IMR-90 (cell line): ENCODE data around the gene ISM1. TPM values are rescaled to one million over a fixed set of nuclear protein-coding genes. Genes with fewer than 3 reads are reported as not detected.

Experiments
- ATAC-seq: fragments of 200-7000 bp; cut with Tn5 transposase; 2 replicates; pipeline ENCODE4 v1.9.1; 2020; ENCODE audit warnings: low read depth, mild to moderate bottlenecking, moderate library complexity
- BruUV-seq: library from RNA; stranded (reverse); fragments of 400-500 nt; replicated peaks from 2 replicates; lab custom pipeline; 2021; lab: Mats Ljungman, UMichigan
- CTCF ChIA-PET: fragments of 300-600 bp; formaldehyde crosslinking; extraction: SDS; loops from one replicate; lab custom pipeline; 2021; ENCODE audit warnings: antibody characterized with exemption; lab: Yijun Ruan, JAX
- POLR2A ChIA-PET: fragments of 300-600 bp; sonication (Branson Sonifier 250); formaldehyde crosslinking; loops from one replicate; lab custom pipeline; 2022; ENCODE audit warnings: antibody characterized with exemption; ENCODE audit not compliant: unreplicated experiment; lab: Charles Lee
- DNase-seq: peaks from one replicate; pipeline ENCODE4 v3.0.0; 2013
- H2AFZ ChIP-seq: replicated peaks from 2 replicates; pipeline ENCODE3; 2013; ENCODE audit warnings: low read length, mild to moderate bottlenecking; ENCODE audit not compliant: poor library complexity
- H2AK5ac ChIP-seq: 2 replicates; pipeline ENCODE4 v1.6.1; 2013; ENCODE audit warnings: low read depth, low read length, inconsistent platforms
- H2AK9ac ChIP-seq: replicated peaks from 2 replicates; pipeline ENCODE3; 2013; ENCODE audit warnings: mild to moderate bottlenecking, low read depth, low read length, moderate library complexity; ENCODE audit not compliant: poor library complexity
- H2BK120ac ChIP-seq: 2 replicates; pipeline ENCODE4 v1.6.1; 2013; ENCODE audit warnings: low read depth, low read length, inconsistent platforms
- H2BK15ac ChIP-seq: 3 replicates; pipeline ENCODE4 v1.6.1; 2013; ENCODE audit warnings: low read depth, low read length, inconsistent platforms
- H2BK20ac ChIP-seq: 2 replicates; pipeline ENCODE4 v1.6.1; 2013; ENCODE audit warnings: low read depth, mild to moderate bottlenecking, inconsistent platforms, low read length, moderate library complexity
- H2BK5ac ChIP-seq: 2 replicates; pipeline ENCODE4 v1.6.1; 2013; ENCODE audit warnings: mild to moderate bottlenecking, low read depth, low read length, inconsistent platforms; ENCODE audit not compliant: poor library complexity, severe bottlenecking
- H3K14ac ChIP-seq: replicated peaks from 2 replicates; pipeline ENCODE4 v1.6.1; 2013; ENCODE audit warnings: low read depth, low read length, inconsistent platforms
- H3K18ac ChIP-seq: 2 replicates; pipeline ENCODE4 v1.6.1; 2013; ENCODE audit warnings: low read depth, low read length, control low read depth
- H3K23ac ChIP-seq: 2 replicates; pipeline ENCODE4 v1.6.1; 2013; ENCODE audit warnings: low read depth, low read length, inconsistent platforms
- H3K27ac ChIP-seq: 2 replicates; pipeline ENCODE4 v1.5.1; 2013; ENCODE audit warnings: mild to moderate bottlenecking, control low read depth, low read length; ENCODE audit not compliant: insufficient read depth
- H3K27me3 ChIP-seq: 2 replicates; pipeline ENCODE4 v1.6.1; 2013; ENCODE audit warnings: low read length; ENCODE audit not compliant: control insufficient read depth, insufficient read depth
- H3K36me3 ChIP-seq: 2 replicates; pipeline ENCODE4 v1.6.1; 2013; ENCODE audit warnings: low read length, mixed read lengths; ENCODE audit not compliant: control insufficient read depth, insufficient read depth
- H3K4ac ChIP-seq: 2 replicates; pipeline ENCODE4 v1.6.1; 2013; ENCODE audit warnings: low read depth, low read length, inconsistent platforms
- H3K4me1 ChIP-seq: 2 replicates; pipeline ENCODE4 v1.6.1; 2013; ENCODE audit warnings: low read length, mixed read lengths; ENCODE audit not compliant: control insufficient read depth, insufficient read depth
- H3K4me2 ChIP-seq: 2 replicates; pipeline ENCODE4 v1.6.1; 2013; ENCODE audit warnings: low read depth, mild to moderate bottlenecking, control low read depth, low read length, moderate library complexity
- H3K4me3 ChIP-seq: 2 replicates; pipeline ENCODE4 v1.5.1; 2013; ENCODE audit warnings: low read depth, mild to moderate bottlenecking, control low read depth, low read length, moderate library complexity; ENCODE audit not compliant: insufficient read depth
- H3K56ac ChIP-seq: 2 replicates; pipeline ENCODE4 v1.6.1; 2013; ENCODE audit warnings: low read length, inconsistent platforms; ENCODE audit not compliant: insufficient read depth; ENCODE audit errors: extremely low read depth
- H3K79me1 ChIP-seq, 2 experiments: 2 replicates each; pipeline ENCODE4 v1.6.1; 2013; ENCODE audit warnings: low read length in 2 of 2, inconsistent platforms in 1 of 2, low read depth in 1 of 2
- H3K9ac ChIP-seq: 2 replicates; pipeline ENCODE4 v1.6.1; 2013; ENCODE audit warnings: low read depth, low read length, control low read depth
- H3K9me1 ChIP-seq: 2 replicates; pipeline ENCODE4 v1.6.1; 2013; ENCODE audit warnings: low read length, inconsistent platforms; ENCODE audit not compliant: insufficient read depth
- H3K9me3 ChIP-seq: 2 replicates; pipeline ENCODE4 v1.6.1; 2013; ENCODE audit warnings: low read length; ENCODE audit not compliant: control insufficient read depth, insufficient read depth
- H4K20me1 ChIP-seq: 2 replicates; pipeline ENCODE4 v1.6.1; 2013; ENCODE audit warnings: low read length, inconsistent platforms; ENCODE audit not compliant: insufficient read depth
- H4K5ac ChIP-seq: 2 replicates; pipeline ENCODE4 v1.6.1; 2013; ENCODE audit warnings: mild to moderate bottlenecking, low read depth, low read length, control low read depth
- H4K8ac ChIP-seq, 2 experiments: 2 replicates each; pipeline ENCODE4 v1.6.1; 2013; ENCODE audit warnings: low read depth in 2 of 2, low read length in 2 of 2, control low read depth in 1 of 2, inconsistent platforms in 1 of 2
- H4K91ac ChIP-seq: 2 replicates; pipeline ENCODE4 v1.6.1; 2013; ENCODE audit warnings: low read depth, low read length, inconsistent platforms; ENCODE audit not compliant: insufficient read depth
- BHLHE40 ChIP-seq: fragments of 150-350 bp; IDR thresholded peaks from 2 replicates; pipeline ENCODE4 v1.6.1; 2016; ENCODE audit warnings: mild to moderate bottlenecking, low read depth, low read length
- CEBPB ChIP-seq: IDR thresholded peaks from 2 replicates; pipeline ENCODE4 v1.6.1; 2012; ENCODE audit warnings: low read depth, low read length, improper control_type of control experiment
- CHD1 ChIP-seq: IDR thresholded peaks from 2 replicates; pipeline ENCODE4 v1.6.1; 2012; ENCODE audit warnings: low read depth, low read length, improper control_type of control experiment
- FOS ChIP-seq: fragments of 150-350 bp; IDR thresholded peaks from 2 replicates; pipeline ENCODE4 v1.6.1; 2016; ENCODE audit warnings: low read depth, low read length
- MAFK ChIP-seq: IDR thresholded peaks from 2 replicates; pipeline ENCODE4 v1.6.1; 2012; ENCODE audit warnings: low read depth, low read length, improper control_type of control experiment
- MAZ ChIP-seq: IDR thresholded peaks from 2 replicates; pipeline ENCODE4 v1.6.1; 2012; ENCODE audit warnings: low read depth, mild to moderate bottlenecking, low read length, improper control_type of control experiment, moderate library complexity, borderline replicate concordance
- MXI1 ChIP-seq: IDR thresholded peaks from 2 replicates; pipeline ENCODE4 v1.6.1; 2012; ENCODE audit warnings: low read depth, mild to moderate bottlenecking, low read length, moderate library complexity, borderline replicate concordance
- NFE2L2 ChIP-seq: fragments of 150-350 bp; IDR thresholded peaks from 2 replicates; pipeline ENCODE4 v1.6.1; 2016; ENCODE audit warnings: low read depth, mild to moderate bottlenecking, low read length
- POLR2A ChIP-seq: IDR thresholded peaks from 2 replicates; pipeline ENCODE4 v1.6.1; 2012; ENCODE audit warnings: mild to moderate bottlenecking, low read depth, low read length
- RAD21 ChIP-seq: IDR thresholded peaks from 2 replicates; pipeline ENCODE4 v1.6.1; 2012; ENCODE audit warnings: low read length, improper control_type of control experiment
- RCOR1 ChIP-seq: IDR thresholded peaks from 2 replicates; pipeline ENCODE4 v1.6.1; 2012; ENCODE audit warnings: mild to moderate bottlenecking, low read length, improper control_type of control experiment; ENCODE audit not compliant: insufficient replicate concordance
- RFX5 ChIP-seq: IDR thresholded peaks from 2 replicates; pipeline ENCODE4 v1.8.0; 2012; ENCODE audit warnings: low read depth, mild to moderate bottlenecking, low read length, moderate library complexity
- SMC3 ChIP-seq: fragments of 150-350 bp; IDR thresholded peaks from 2 replicates; pipeline ENCODE4 v1.6.1; 2016; ENCODE audit warnings: low read depth, mild to moderate bottlenecking, antibody characterized with exemption, low read length, moderate library complexity
- WGBS, 2 experiments: methylation state at CpG; one replicate each; pipeline versions ENCODE4 v1.1.5 to v1.1.7; 2013; ENCODE audit warnings: missing lambda C conversion rate in 2 of 2; ENCODE audit not compliant: insufficient read length in 1 of 2; ENCODE audit errors: extremely low coverage in 2 of 2; 5-methylcytosine and 5-hydroxymethylcytosine counted together
- dilution Hi-C: fragments of 300-500 bp; cut with HindIII; formaldehyde crosslinking; loops from one replicate; pipeline ENCODE4 v1.14.3; 2018; ENCODE audit warnings: low sequenced_read_pairs; ENCODE audit not compliant: unreplicated experiment
- in situ Hi-C: fragments of 300-500 bp; cut with MboI; formaldehyde crosslinking; loops from 3 replicates; pipeline ENCODE4 v1.14.3; 2019; ENCODE audit warnings: low sequenced_read_pairs, inconsistent platforms, mixed read lengths
- intact Hi-C: fragments of 100-400 bp; cut with micrococcal nuclease; formaldehyde crosslinking; loops from 2 replicates; pipeline ENCODE4 v1.10.0; 2022
- polyA plus RNA-seq, 3 experiments: library from polyadenylated mRNA; depleted of rRNA; stranded (reverse); fragments of >200 nt; gene quantifications; 2 replicates each; pipeline ENCODE4 v1.2.3, GENCODE V29; 2012; ENCODE audit warnings: low replicate concordance in 1 of 3
- total RNA-seq: library from RNA; depleted of rRNA; stranded (reverse); fragments of >200 nt; gene quantifications from 2 replicates; pipeline ENCODE4 v1.2.3, GENCODE V29; 2012
- TF ChIP-seq, protein P1 (sequence below): conservative IDR thresholded peaks from 2 replicates; pipeline ENCODE4 v1.5.1; 2012; ENCODE audit warnings: mild to moderate bottlenecking, low read depth, low read length, improper control_type of control experiment
- TF ChIP-seq, protein P2 (sequence below): fragments of 150-350 bp; IDR thresholded peaks from 2 replicates; pipeline ENCODE4 v1.6.1; 2016; ENCODE audit warnings: low read depth, mild to moderate bottlenecking, low read length, moderate library complexity, borderline replicate concordance

The ISM1 gene
- total and polyA plus RNA-seq, 2 of the 4 experiments (the other 2 are of a cell fraction), result not detected

DNA sequence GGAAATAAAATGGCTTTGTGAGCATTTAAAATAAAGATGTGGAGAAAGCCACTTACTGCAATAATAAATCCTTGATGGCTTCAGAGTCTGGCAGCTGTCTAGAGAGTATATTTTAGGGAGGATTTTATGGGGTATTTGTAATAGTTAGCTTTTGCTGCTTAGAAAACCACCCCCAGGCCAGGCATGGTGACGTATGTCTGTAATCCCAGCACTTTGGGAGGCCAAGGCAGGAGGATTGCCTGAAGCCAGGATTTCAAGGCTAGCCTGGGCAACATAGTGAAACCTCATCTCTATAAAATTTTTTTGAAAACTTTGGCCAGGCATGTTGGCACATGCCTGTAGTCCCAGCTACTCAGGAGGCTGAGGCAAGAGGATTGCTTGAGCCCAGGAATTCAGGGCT is 63.8 kb downstream of the ISM1 start:
- CTCF ChIA-PET, result no interaction called here
- in situ Hi-C loops, result no loop called here
- 20% methylated on average over 1 of the region's 1 CpG; no CpG with 5 or more reads in 1 of the 2 experiments for WGBS, 2 experiments

More for the DNA sequence above, 63.8 kb downstream of the ISM1 start:
- Histone ChIP-seq H3K9me1 (no peaks in the 10 kb centered on the region), H4K20me1 (no peaks in the 10 kb centered on the region), H3K23ac (no peak overlapping the region), H4K91ac (no peak overlapping the region), H2BK15ac (no peak overlapping the region), H2BK20ac (no peak overlapping the region), H3K36me3 (no peaks in the 10 kb centered on the region), H2BK5ac (no peak overlapping the region), H3K9ac (no peak overlapping the region), H3K18ac (no peak overlapping the region), H3K56ac (no peak overlapping the region), H4K8ac (no peak overlapping the region), H3K4me1 (no peaks in the 10 kb centered on the region), H3K4me3 (no peak overlapping the region), H3K27me3 (no peaks in the 10 kb centered on the region), H2AK5ac (no peak overlapping the region), H3K27ac (no peak overlapping the region), H2BK120ac (no peak overlapping the region), H2AK9ac (no peak overlapping the region), H3K79me1 (no peaks in the 10 kb centered on the region), H2AFZ (no peak overlapping the region), H3K14ac (no peak overlapping the region), H3K4me2 (no peak overlapping the region), H3K9me3 (no peaks in the 10 kb centered on the region), H3K4ac (no peak overlapping the region), H4K5ac (no peak overlapping the region)
- no TSS peak for BruUV-seq
- ATAC-seq, result no peak
- intact Hi-C loops (no loop called here), dilution Hi-C loops (no loop called here)
- POLR2A ChIA-PET, result no interaction called here
- no peak for TF ChIP-seq SMC3
- no peak for TF ChIP-seq MAFK
- no peak for TF ChIP-seq NFE2L2
- TF ChIP-seq FOS, result no peak
- no peak for TF ChIP-seq CEBPB
- no peak for TF ChIP-seq RFX5
- no peak for TF ChIP-seq MXI1
- TF ChIP-seq MAZ, result no peak
- no peak for TF ChIP-seq POLR2A
- TF ChIP-seq, protein P1, sequence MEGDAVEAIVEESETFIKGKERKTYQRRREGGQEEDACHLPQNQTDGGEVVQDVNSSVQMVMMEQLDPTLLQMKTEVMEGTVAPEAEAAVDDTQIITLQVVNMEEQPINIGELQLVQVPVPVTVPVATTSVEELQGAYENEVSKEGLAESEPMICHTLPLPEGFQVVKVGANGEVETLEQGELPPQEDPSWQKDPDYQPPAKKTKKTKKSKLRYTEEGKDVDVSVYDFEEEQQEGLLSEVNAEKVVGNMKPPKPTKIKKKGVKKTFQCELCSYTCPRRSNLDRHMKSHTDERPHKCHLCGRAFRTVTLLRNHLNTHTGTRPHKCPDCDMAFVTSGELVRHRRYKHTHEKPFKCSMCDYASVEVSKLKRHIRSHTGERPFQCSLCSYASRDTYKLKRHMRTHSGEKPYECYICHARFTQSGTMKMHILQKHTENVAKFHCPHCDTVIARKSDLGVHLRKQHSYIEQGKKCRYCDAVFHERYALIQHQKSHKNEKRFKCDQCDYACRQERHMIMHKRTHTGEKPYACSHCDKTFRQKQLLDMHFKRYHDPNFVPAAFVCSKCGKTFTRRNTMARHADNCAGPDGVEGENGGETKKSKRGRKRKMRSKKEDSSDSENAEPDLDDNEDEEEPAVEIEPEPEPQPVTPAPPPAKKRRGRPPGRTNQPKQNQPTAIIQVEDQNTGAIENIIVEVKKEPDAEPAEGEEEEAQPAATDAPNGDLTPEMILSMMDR, result no peak
- no peak for TF ChIP-seq RAD21
- TF ChIP-seq BHLHE40, result no peak
- TF ChIP-seq CHD1, result no peak
- TF ChIP-seq, protein P2, sequence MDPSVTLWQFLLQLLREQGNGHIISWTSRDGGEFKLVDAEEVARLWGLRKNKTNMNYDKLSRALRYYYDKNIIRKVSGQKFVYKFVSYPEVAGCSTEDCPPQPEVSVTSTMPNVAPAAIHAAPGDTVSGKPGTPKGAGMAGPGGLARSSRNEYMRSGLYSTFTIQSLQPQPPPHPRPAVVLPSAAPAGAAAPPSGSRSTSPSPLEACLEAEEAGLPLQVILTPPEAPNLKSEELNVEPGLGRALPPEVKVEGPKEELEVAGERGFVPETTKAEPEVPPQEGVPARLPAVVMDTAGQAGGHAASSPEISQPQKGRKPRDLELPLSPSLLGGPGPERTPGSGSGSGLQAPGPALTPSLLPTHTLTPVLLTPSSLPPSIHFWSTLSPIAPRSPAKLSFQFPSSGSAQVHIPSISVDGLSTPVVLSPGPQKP, result no peak
- no peak for TF ChIP-seq RCOR1
- DNase-seq, result no peak
